Adipocyte (in vitro differentiated cells): Measurements from ENCODE around the gene HOXB4.

Experiments used
- DNase-seq: peaks from one replicate; pipeline ENCODE4 v3.0.0-alpha.2; 2015; ENCODE audit warnings: low read depth
- H3K27me3 ChIP-seq: replicated peaks from 2 replicates; pipeline ENCODE4 v1.7.0; 2013; ENCODE audit warnings: mild to moderate bottlenecking, low read length, moderate library complexity; ENCODE audit not compliant: control insufficient read depth, insufficient read depth
- H3K36me3 ChIP-seq: 2 replicates; pipeline ENCODE4 v1.7.0; 2013; ENCODE audit warnings: low read length, mild to moderate bottlenecking, moderate library complexity; ENCODE audit not compliant: control insufficient read depth, insufficient read depth, severe bottlenecking
- H3K4me1 ChIP-seq: 2 replicates; pipeline ENCODE4 v1.7.0; 2013; ENCODE audit warnings: mild to moderate bottlenecking, low read length, moderate library complexity; ENCODE audit not compliant: control insufficient read depth, insufficient read depth
- H3K4me3 ChIP-seq: 2 replicates; pipeline ENCODE4 v1.7.0; 2013; ENCODE audit warnings: mild to moderate bottlenecking, low read length, moderate library complexity
- H3K9ac ChIP-seq: 2 replicates; pipeline ENCODE4 v1.7.0; 2013; ENCODE audit warnings: mild to moderate bottlenecking, low read length, moderate library complexity
- H3K9me3 ChIP-seq: 2 replicates; pipeline ENCODE4 v1.7.0; 2013; ENCODE audit warnings: mild to moderate bottlenecking, low read length, moderate library complexity; ENCODE audit not compliant: control insufficient read depth

HOXB4 gene

GRCh38 chr17:48577946-48578615 lies at the start of gene HOXB4:
Gene HOXB4 (minus strand): TSS chr17:48578350. CDS start chr17:48578319, 31 bp downstream.
- DNase-seq, result no peak
- Histone ChIP-seq H3K36me3 (no peaks in the 10 kb centered on the region), H3K9ac (peak within 1 kb of the TSS; percentile 93), H3K4me3 (peak within 1 kb of the TSS; percentile 87), H3K9me3 (no peaks in the 10 kb centered on the region), H3K4me1 (peaks cover 62% of the 10 kb centered on the region), H3K27me3 (no peaks in the 10 kb centered on the region)

- Histone ChIP-seq H3K9me3 (no peaks in the 10 kb centered on the region), H3K4me3 (no peak overlapping the region), H3K4me1 (no peaks in the 10 kb centered on the region), H3K36me3 (no peaks in the 10 kb centered on the region), H3K9ac (no peak overlapping the region), H3K27me3 (peaks cover 83% of the 10 kb centered on the region)
- DNase-seq, result no peak
These were observed 49.0 kb upstream of the HOXB4 start for GRCh38 chr17:48627118-48627597.

- Histone ChIP-seq H3K4me3 (peak within 1 kb of the TSS; percentile 78), H3K36me3 (no peaks in the 10 kb centered on the region), H3K9ac (peak within 1 kb of the TSS; percentile 66), H3K27me3 (peaks cover 83% of the 10 kb centered on the region), H3K4me1 (no peaks in the 10 kb centered on the region), H3K9me3 (no peaks in the 10 kb centered on the region)
- DNase-seq, result no peak
These were observed 48.3 kb upstream of the HOXB4 start, which contains the start of gene HOXB9 for GRCh38 chr17:48626245-48627117. Gene HOXB9 (minus strand): TSS chr17:48626358. CDS start chr17:48626269, 89 bp downstream.

- Histone ChIP-seq H3K9ac (peak overlapping the region; percentile 66), H3K27me3 (peaks cover 83% of the 10 kb centered on the region), H3K4me1 (no peaks in the 10 kb centered on the region), H3K9me3 (no peaks in the 10 kb centered on the region), H3K4me3 (peak overlapping the region; percentile 78), H3K36me3 (no peaks in the 10 kb centered on the region)
- peak; percentile 30 for DNase-seq
These were observed 47.5 kb upstream of the HOXB4 start for GRCh38 chr17:48625495-48626244.

GRCh38 chr17:48624544-48625494 lies 46.7 kb upstream of the HOXB4 start:
- H3K4me1 ChIP-seq, result no peaks in the 10 kb centered on the region
- H3K4me3 ChIP-seq, result peak overlapping the region; percentile 78
- H3K27me3 ChIP-seq, result peaks cover 83% of the 10 kb centered on the region
- no peaks in the 10 kb centered on the region for H3K9me3 ChIP-seq
- H3K36me3 ChIP-seq, result no peaks in the 10 kb centered on the region
- DNase-seq, result peak; percentile 33
- peak overlapping the region; percentile 66 for H3K9ac ChIP-seq

GRCh38 chr17:48624118-48624517 lies 46.0 kb upstream of the HOXB4 start:
- Histone ChIP-seq H3K27me3 (peaks cover 81% of the 10 kb centered on the region), H3K9ac (no peak overlapping the region), H3K36me3 (no peaks in the 10 kb centered on the region), H3K9me3 (no peaks in the 10 kb centered on the region), H3K4me3 (no peak overlapping the region), H3K4me1 (no peaks in the 10 kb centered on the region)
- no peak for DNase-seq

GRCh38 chr17:48623583-48623982 lies 45.4 kb upstream of the HOXB4 start:
- H3K9me3 ChIP-seq, result no peaks in the 10 kb centered on the region
- peaks cover 76% of the 10 kb centered on the region for H3K27me3 ChIP-seq
- no peak overlapping the region for H3K9ac ChIP-seq
- H3K36me3 ChIP-seq, result no peaks in the 10 kb centered on the region
- peaks cover 2% of the 10 kb centered on the region for H3K4me1 ChIP-seq
- no peak for DNase-seq
- no peak overlapping the region for H3K4me3 ChIP-seq

- no peak for DNase-seq
- H3K27me3 ChIP-seq, result peaks cover 74% of the 10 kb centered on the region
- no peaks in the 10 kb centered on the region for H3K9me3 ChIP-seq
- H3K9ac ChIP-seq, result no peak overlapping the region
- no peak overlapping the region for H3K4me3 ChIP-seq
- H3K4me1 ChIP-seq, result peaks cover 7% of the 10 kb centered on the region
- no peaks in the 10 kb centered on the region for H3K36me3 ChIP-seq
These were observed 44.7 kb upstream of the HOXB4 start for GRCh38 chr17:48622857-48623256.

- DNase-seq, result no peak
- peaks cover 9% of the 10 kb centered on the region for H3K4me1 ChIP-seq
- no peaks in the 10 kb centered on the region for H3K36me3 ChIP-seq
- H3K4me3 ChIP-seq, result no peak overlapping the region
- H3K27me3 ChIP-seq, result peaks cover 73% of the 10 kb centered on the region
- no peak overlapping the region for H3K9ac ChIP-seq
- no peaks in the 10 kb centered on the region for H3K9me3 ChIP-seq
These were observed 43.6 kb upstream of the HOXB4 start for GRCh38 chr17:48621410-48622392.
